Chondrocyte (in vitro differentiated cells): ENCODE data around the gene SNED1. TPM values are rescaled to one million over a fixed set of nuclear protein-coding genes. Genes with fewer than 3 reads are reported as not detected.
A peak's percentile ranks its signal among the peaks of the same experiment; 100 is the strongest.

Source experiments
- DNase-seq: peaks from one replicate; pipeline ENCODE4 v3.0.0; 2021; ENCODE audit warnings: mixed read lengths, low spot score
- H3K27ac Mint-ChIP-seq: one replicate; pipeline ENCODE4 v1.8.0; 2021; ENCODE audit warnings: mild to moderate bottlenecking, moderate library complexity, mixed read lengths; ENCODE audit not compliant: unreplicated experiment
- H3K27me3 Mint-ChIP-seq: 2 replicates; pipeline ENCODE4 v1.8.0; 2021; ENCODE audit warnings: low read depth, mixed read lengths
- H3K36me3 Mint-ChIP-seq: 2 replicates; pipeline ENCODE4 v1.8.0; 2021; ENCODE audit warnings: low read depth, mixed read lengths
- H3K4me1 Mint-ChIP-seq: 2 replicates; pipeline ENCODE4 v1.8.0; 2021; ENCODE audit warnings: low read depth, mild to moderate bottlenecking, mixed read lengths
- H3K4me3 Mint-ChIP-seq: one replicate; pipeline ENCODE4 v1.8.0; 2021; ENCODE audit warnings: mild to moderate bottlenecking, moderate library complexity, mixed read lengths; ENCODE audit not compliant: unreplicated experiment
- H3K9me3 Mint-ChIP-seq: 2 replicates; pipeline ENCODE4 v1.8.0; 2021; ENCODE audit warnings: low read depth, mixed read lengths
- CTCF ChIP-seq: fragments of 200-600 bp; sonication (generic); IDR thresholded peaks from 2 replicates; pipeline ENCODE4 v1.5.0; 2021; ENCODE audit warnings: antibody characterized with exemption, mild to moderate bottlenecking, moderate library complexity
- total RNA-seq: library from RNA; stranded (reverse); gene quantifications from 3 replicates; pipeline ENCODE4 v1.2.1, GENCODE V29; 2021

SNED1 gene
- total RNA-seq, 1 donor from 2014 or later, result 1.9 TPM

DNA sequence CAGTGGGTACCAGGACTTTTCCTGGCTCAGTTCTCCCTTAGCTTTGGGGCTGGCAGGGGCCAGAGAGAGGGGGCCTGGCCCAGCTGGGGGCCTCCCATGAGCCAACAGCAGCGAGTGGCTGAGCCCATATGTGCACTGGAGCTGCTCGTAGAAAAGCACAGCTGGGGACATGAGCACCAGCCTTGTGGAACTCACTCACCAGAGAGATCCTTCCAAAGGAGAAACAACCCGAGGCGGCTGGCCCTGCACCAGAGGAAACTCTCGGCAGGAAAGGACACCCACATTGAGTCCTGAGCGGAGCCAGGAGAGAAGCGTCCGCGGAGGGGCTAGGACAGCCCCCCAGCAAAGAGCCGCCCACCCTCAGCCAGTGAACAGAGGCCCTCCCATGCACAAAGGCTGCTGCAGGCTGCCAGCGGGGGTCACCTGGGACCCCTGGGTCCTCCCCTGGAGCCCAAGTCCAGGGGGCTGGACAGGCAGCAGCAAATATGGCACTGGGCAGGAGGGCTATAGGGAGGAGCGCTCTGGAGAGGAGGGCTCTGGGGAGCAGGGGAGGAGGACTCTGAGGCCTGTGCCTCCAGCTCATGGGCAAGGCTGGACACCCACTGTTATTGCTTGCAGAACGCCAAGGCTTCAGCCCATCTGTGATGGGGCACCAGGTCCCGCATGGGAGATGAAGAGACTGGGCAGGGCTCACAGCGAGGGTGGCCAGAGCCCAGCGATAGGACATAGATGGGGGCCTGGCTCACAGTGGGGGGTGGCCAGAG lies 42.1 kb upstream of the SNED1 start:
- peaks cover 41% of the 10 kb centered on the region for H3K27me3 Mint-ChIP-seq
- no peak for TF ChIP-seq CTCF
- DNase-seq, result no peak
- H3K36me3 Mint-ChIP-seq, result no peaks in the 10 kb centered on the region
- H3K27ac Mint-ChIP-seq, result no peak overlapping the region
- H3K4me1 Mint-ChIP-seq, result peaks cover 10% of the 10 kb centered on the region
- no peak overlapping the region for H3K4me3 Mint-ChIP-seq
- H3K9me3 Mint-ChIP-seq, result no peaks in the 10 kb centered on the region

DNA sequence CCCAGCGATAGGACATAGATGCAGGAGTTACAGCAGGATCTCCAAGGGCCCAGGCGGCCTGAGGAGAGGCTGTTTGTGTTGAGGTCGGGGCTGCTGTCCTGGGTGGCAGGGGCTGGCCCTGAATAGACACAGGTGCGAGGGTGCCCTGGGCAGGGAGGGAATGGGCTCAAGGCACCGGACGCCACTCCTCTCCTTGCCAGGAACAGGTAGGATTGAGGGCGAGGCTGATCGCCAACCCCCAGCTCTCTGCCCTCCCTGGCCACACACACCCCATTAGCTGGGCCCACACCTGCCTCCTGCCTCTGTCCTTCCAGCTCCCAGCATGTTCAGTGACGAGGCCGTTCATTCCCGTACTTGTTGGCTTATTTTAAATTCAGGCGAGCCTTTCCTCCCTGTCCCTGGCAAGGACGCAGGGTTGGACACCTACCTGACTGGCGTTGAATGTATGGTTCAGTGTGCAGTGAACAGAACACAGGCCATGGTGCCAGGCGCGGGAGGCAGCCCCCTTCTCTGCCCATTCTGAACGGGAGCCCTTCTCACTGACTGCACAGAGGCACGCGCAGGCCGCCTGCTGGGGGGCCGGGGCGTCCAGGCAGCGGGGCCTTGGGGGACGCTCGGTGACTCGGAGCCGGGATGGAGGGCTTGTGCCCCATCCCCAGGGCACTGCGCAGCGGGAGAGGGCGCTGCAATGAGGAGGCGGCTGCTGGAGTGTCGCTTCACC lies 41.3 kb upstream of the SNED1 start:
- Mint-ChIP-seq H3K9me3 (no peaks in the 10 kb centered on the region), H3K36me3 (no peaks in the 10 kb centered on the region), H3K27ac (no peak overlapping the region), H3K27me3 (peaks cover 41% of the 10 kb centered on the region), H3K4me3 (no peak overlapping the region), H3K4me1 (peaks cover 10% of the 10 kb centered on the region)
- no peak for TF ChIP-seq CTCF
- peak; percentile 86 for DNase-seq

DNA sequence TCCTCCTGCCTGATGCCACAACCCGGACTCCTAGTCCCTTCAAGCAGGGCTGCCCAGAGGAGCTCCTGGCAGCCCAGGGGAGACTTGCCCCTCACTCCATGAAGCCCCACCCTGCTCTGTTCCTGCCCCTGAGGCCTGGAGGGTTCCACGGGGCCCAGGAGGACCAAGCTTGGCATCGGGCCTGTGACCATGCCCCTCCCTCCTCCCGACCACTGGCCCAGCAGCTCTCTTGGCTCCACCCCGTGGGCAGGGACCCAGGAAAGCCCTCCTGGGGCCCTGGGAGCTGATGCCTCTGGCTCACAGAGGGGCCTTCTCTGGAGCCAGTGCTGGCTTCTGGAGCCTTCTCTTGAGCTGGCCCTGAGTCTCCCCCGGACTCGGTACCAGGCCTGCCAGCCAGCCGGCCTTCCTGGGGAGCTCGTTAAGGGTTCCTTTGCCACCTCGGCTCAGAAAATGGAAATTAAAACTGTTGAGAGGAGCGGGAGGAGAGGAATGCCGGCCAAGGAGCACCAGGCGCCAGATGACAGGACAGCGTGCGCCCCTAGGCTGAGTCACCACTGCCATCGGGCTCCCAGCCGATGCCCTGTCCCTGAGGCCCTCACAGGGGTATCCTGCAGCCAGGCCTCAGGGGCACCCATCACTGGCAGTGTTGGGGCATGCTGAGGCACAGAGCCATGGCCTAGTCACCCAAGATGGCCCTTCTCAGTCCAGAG lies 40.6 kb upstream of the SNED1 start:
- no peak for DNase-seq
- no peak for TF ChIP-seq CTCF
- peaks cover 13% of the 10 kb centered on the region for H3K4me1 Mint-ChIP-seq
- no peak overlapping the region for H3K27ac Mint-ChIP-seq
- H3K36me3 Mint-ChIP-seq, result no peaks in the 10 kb centered on the region
- peaks cover 41% of the 10 kb centered on the region for H3K27me3 Mint-ChIP-seq
- no peak overlapping the region for H3K4me3 Mint-ChIP-seq
- no peaks in the 10 kb centered on the region for H3K9me3 Mint-ChIP-seq

- H3K4me3 Mint-ChIP-seq, result no peak overlapping the region
- H3K4me1 Mint-ChIP-seq, result peaks cover 13% of the 10 kb centered on the region
- DNase-seq, result peak; percentile 75
- H3K27me3 Mint-ChIP-seq, result peaks cover 36% of the 10 kb centered on the region
- no peaks in the 10 kb centered on the region for H3K36me3 Mint-ChIP-seq
- no peaks in the 10 kb centered on the region for H3K9me3 Mint-ChIP-seq
- no peak for TF ChIP-seq CTCF
- no peak overlapping the region for H3K27ac Mint-ChIP-seq
These were observed 39.8 kb upstream of the SNED1 start for GRCh38 chr2:240958366-240959213.
